ENCODE measurements around the gene CNOT10.
"Not testable (repeated sequence)": the region's sequence is repeated elsewhere in the genome, so short reads cannot be mapped to it uniquely, and the experiment has no call there.

Gene CNOT10

DNA sequence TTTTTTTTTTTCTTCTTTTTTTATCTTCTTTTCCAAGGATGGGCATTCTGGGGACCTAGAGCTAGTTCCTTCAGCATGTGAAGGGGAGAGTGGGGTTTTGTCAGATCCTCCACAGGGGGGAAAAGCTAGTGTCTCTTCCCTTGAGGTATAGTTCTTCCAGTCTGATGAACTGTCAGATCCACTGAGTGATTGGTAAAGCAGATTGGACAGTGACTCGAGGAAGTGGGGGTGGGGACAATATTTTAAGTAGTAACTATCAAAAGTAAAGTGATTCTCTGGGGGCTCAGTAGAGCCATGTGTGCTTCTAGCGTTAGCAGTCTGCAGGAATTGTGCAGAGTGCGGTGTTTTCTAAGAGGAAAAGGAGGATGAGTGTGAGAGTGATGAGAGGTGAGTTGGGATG is 70.8 kb downstream of the CNOT10 start:
- in situ Hi-C loops (cut with MboI; ENCODE audit: low sequenced_read_pairs), result no loop called here

DNA sequence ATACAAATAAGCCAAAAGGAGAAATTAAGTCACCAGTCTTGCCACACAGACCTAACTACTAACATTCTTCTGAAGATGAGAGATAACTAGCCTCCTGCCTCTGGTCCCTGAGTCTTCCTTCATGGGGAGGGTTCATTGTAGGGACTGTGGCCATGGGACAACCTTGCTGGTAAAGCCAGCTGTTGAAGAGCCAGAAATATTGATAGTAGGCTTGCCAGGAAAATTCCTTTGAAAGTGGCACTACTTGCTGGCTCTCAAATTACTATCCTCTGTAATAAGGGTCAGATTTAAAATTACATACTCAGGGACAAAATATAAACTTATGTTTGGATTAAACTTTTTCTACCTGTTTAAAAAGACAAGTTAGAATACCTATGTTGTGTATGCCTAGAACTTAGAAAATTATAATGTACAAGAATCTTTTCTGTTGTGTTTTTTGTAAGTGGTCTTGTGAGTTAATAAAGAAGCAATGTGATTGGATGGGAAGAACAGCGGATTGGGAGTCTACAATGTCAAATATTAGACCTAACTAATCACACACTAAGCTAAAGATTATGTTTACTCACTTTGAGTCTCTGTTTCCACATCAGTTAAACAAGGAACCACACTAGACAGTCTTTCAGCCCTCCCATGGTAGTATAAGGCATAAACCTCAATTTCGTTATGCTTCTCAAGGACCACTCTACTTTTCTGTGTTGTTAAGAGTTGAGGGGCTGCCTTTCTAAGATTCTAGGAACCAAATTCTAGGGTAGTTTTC is 72.8 kb downstream of the CNOT10 start:
- in situ Hi-C loops (cut with MboI; ENCODE audit: low sequenced_read_pairs), result no loop called here

DNA sequence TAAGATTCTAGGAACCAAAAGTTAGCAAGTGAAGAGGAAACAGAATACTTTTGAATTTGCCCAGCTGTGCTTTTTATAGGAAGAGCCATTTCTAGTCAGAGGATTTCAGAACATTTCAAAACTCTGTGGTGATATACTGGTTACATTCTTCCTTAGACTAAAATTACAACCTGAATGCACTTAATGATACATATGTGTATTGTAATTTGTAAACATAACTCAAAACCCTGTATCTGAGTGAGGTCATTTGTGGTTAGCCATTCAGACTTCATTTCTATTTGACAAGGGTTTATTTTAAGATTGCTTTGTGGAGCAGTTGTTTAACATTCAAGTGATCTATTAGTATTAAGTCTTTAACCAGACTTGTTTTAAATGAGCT is 73.4 kb downstream of the CNOT10 start:
- in situ Hi-C loops (cut with MboI; ENCODE audit: low sequenced_read_pairs), result no loop called here

DNA sequence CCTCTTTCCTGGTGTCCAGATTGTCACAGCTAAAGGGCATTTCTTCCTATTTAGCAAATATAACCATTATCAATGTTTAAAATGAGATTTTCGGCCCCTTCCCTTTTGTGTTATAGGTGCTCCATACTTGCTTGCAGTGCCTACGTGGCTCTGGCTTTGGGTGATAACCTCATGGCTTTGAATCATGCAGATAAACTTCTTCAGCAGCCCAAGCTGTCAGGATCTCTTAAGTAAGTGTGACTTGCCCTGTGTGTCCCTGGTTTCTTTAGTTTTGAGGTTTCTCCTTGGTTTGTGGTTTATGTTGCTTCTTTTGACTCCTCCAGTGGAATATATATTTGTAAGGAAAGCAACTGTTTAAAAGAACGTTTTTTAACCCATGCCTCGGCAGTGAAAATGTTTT is 74.4 kb downstream of the CNOT10 start:
- in situ Hi-C loops (cut with MboI; ENCODE audit: low sequenced_read_pairs), result no loop called here

DNA sequence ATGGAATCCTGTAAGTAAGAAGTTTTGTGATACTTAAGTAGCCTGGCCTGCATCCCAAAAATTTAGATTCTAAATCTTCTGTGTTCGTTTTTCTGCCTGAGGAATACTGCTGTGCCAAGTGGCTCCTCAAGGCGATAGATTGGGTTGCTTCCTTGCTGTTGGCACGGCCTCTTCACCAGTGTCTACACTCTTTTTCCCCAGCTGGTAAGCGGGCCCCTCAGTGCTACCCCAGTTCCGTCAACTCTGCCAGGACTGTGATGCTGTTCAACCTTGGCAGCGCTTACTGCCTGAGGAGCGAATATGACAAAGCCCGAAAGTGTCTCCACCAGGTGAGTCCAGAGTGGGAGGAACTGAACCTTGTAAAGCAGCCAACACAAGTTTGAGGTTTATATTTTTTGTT is 79.5 kb downstream of the CNOT10 start:
- in situ Hi-C loops (cut with MboI; ENCODE audit: low sequenced_read_pairs), result no loop called here

DNA sequence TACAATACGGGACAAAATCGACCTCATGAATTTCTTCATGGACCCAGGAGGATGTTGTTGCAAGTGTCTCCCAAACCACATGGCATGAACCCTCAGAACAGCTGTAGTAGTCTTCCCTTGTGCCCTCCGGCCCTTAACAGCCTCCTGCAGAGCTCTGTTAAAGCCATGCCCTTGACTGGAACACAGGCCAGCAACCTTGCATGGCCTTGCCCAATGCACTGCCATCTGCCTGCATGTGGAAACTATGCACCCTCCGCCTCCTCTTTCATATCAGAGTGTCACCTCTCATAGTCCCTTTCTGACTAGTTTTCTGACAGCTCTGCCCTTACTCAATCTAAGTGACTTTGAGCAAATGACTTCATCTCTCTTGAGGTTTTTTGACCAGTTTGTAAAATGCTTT is 93.4 kb downstream of the CNOT10 start:
- in situ Hi-C loops (cut with MboI; ENCODE audit: low sequenced_read_pairs), result no loop called here

DNA sequence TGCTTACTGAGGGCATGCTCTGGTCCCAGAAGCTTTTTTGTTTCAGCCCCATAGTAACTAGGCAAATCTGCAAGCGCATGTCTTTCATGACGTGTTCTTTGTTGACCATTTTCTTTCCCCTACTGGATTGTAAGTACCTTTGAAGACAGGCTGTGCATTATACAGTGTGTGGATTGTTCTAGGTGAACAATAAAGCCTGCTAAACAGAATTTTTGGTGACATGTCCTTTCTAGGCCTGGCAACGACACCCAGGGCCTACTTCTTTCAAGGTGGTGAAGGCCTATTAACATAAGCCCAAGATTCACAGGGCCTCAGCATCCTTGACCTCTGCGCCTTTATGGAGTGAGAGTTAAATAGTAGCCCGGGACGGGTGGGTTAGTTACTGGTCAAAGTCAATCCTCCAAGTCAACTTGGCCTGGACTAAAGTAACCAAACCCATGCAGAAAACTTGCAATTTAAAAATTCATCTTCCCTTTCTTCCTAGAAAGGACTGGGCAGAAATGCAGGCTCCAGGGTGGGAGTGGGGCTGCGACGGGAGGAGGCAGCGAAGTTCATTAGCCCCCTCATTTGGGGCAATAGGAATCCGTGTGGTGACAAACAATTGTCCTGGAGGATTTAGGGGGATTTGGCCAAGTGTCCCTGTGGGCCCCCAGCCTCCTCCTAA is 95.2 kb downstream of the CNOT10 start:
- in situ Hi-C loops (cut with MboI; ENCODE audit: low sequenced_read_pairs), result no loop called here

GRCh38 chr3:32780735-32781210 is 95.8 kb downstream of the CNOT10 start:
- in situ Hi-C loops (cut with MboI; ENCODE audit: low sequenced_read_pairs), result no loop called here

GRCh38 chr3:32781211-32781968 is 96.4 kb downstream of the CNOT10 start:
- in situ Hi-C loops (cut with MboI; ENCODE audit: low sequenced_read_pairs), result no loop called here

DNA sequence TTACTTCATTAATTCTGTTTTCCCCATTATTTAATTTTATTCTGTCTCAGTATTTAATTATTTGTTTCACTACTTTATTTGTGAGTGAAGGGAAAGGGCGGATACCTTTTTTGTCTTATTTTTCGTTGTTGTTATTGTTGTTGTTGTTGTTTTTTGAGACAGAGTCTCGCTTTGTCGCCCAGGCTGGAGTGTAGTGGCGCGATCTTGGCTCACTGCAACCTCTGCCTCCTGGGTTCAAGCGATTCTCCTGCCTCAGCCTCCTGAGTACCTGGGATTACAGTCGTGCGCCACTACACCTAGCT is 96.9 kb downstream of the CNOT10 start:
- in situ Hi-C loops (cut with MboI; ENCODE audit: low sequenced_read_pairs), result not testable (repeated sequence)

DNA sequence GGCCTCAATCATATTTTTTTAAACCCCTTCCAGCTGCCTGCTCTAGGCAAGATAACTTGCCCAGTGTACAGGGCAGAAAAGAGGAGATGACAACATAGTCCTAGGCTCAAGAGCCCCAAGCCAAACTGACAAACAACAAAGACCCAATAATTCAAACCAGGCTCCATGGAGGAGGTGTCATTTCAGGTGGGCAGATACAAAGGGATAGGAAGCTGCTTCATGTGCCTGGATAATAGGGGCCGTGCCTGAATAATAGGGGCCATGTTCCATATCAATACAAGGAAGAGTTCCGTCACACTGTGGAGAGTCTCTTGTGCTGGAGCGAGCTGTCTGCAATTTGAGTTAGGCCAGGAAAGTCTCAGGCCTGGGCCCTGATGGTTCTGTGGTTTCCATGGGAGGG is 97.4 kb downstream of the CNOT10 start:
- in situ Hi-C loops (cut with MboI; ENCODE audit: low sequenced_read_pairs), result no loop called here

DNA sequence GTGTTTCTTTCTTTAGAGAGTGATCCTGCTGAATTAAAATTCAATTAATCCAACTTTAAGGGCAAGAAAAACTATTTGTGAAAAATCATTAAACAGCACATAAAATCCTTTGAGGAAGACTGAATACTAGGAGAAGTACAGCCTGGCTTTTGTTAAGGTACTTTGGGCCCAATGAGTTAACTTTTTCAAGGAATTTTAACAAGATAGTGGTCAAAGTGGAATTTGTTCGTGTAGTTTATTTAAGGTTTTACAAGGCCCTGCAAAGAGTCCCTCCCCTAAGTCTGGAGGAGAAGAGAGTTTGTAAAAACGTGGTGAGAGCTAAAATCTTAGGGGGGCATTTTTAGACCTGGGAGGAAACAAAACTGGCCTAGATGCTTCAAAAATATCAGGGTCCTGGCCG is 106.8 kb downstream of the CNOT10 start:
- in situ Hi-C loops (cut with MboI; ENCODE audit: low sequenced_read_pairs), result no loop called here

- in situ Hi-C loops (cut with MboI; ENCODE audit: low sequenced_read_pairs), result no loop called here
Measured at GRCh38 chr3:32794487-32795308, 109.7 kb downstream of the CNOT10 start.

GRCh38 chr3:32796384-32796950 is 111.5 kb downstream of the CNOT10 start:
- in situ Hi-C loops (cut with MboI; ENCODE audit: low sequenced_read_pairs), result not testable (repeated sequence)

GRCh38 chr3:32797776-32798175 is 112.8 kb downstream of the CNOT10 start:
- in situ Hi-C loops (cut with MboI; ENCODE audit: low sequenced_read_pairs), result no loop called here

DNA sequence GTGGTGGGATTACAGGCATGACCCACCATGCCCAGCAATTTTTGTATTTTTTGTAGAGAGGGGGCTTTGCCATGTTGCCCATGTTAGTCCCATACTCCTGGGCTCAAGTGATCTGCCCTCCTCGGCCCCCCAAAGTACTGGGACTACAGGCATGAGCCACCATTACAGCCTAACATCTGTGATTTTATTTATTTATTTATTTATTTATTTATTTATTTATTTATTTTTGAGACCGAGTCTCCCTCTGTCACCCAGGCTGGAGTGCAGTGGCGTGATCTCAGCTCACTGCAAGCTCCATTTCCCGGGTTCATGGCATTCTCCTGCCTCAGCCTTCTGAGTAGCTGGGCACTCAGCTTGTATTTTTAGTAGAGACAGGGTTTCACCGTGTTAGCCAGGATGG is 116.5 kb downstream of the CNOT10 start:
- in situ Hi-C loops (cut with MboI; ENCODE audit: low sequenced_read_pairs), result not testable (repeated sequence)

DNA sequence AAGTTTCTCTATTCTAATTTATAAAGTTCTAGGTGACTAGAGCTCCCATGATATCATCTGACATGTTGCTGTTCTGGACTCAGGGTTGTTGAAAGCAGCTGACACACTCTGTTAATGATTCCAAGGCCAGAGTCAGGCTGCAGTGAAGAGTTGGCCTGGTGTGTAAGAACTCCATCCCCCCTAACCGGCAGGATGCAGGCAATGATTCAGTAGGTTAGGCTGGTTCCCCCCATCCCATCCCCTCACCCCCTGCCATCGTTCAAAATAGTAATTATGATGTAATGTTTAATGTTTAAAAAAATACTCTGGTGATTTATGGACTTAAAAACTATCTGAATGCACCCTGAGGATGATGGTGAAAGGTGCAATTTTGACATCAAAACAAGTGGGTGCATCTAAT is 128.2 kb downstream of the CNOT10 start:
- in situ Hi-C loops (cut with MboI; ENCODE audit: low sequenced_read_pairs), result no loop called here

DNA sequence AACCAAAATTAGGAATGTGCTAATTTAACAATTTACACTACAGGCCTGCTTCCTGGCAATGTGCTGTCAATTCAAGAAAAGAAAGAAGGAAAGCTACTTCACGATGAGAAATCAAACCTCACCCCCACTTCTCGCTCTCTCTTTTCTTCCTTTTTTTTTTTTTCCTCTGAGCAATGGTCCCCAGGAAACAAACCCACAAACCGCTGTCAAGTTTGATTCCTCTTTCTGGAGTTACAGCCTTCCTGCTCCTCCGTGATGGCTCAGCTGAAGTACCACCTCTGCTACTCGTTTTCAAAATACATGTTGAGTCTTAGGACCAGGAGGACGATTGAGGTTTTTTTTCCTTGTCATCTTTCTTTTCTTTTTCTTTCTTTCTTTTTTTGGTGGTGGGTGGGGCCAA is 129.4 kb downstream of the CNOT10 start:
- in situ Hi-C loops (cut with MboI; ENCODE audit: low sequenced_read_pairs), result no loop called here

- in situ Hi-C loops (cut with MboI; ENCODE audit: low sequenced_read_pairs), result no loop called here
Measured at GRCh38 chr3:32815841-32816438, 131.0 kb downstream of the CNOT10 start.

GRCh38 chr3:32816439-32817256 is 131.7 kb downstream of the CNOT10 start:
- in situ Hi-C loops (cut with MboI; ENCODE audit: low sequenced_read_pairs), result no loop called here

Measured in HL-60/S4 (cell line).